SK-N-SH (cell line): ENCODE data around the gene SLC17A4. TPM values are rescaled to one million over a fixed set of nuclear protein-coding genes. Genes with fewer than 3 reads are reported as not detected.

Source experiments
- CTCF ChIA-PET: fragments of 300-600, 350-600 bp; formaldehyde crosslinking; extraction: SDS; loops from one replicate; lab custom pipeline; 2021; lab: Yijun Ruan, JAX
- POLR2A ChIA-PET: fragments of 350-600 bp; sonication (Branson Sonifier 250); formaldehyde crosslinking; extraction: SDS; loops from one replicate; lab custom pipeline; 2020; ENCODE audit warnings: antibody characterized with exemption, inconsistent platforms; lab: Yijun Ruan, JAX
- DNase-seq: peaks from one replicate; pipeline ENCODE4 v3.0.0; 2012
- H2AFZ ChIP-seq: fragments of 200-600 bp; sonication (generic); 2 replicates; pipeline ENCODE4 v1.8.1; 2016; ENCODE audit warnings: antibody characterized with exemption, mild to moderate bottlenecking, low read depth
- H3F3A ChIP-seq: fragments of 200-600 bp; sonication (generic); replicated peaks from 2 replicates; pipeline ENCODE3; 2016; ENCODE audit warnings: antibody characterized with exemption, mild to moderate bottlenecking; ENCODE audit not compliant: insufficient read depth
- H3K27ac ChIP-seq, 2 experiments: fragments of 200-500 bp in 1 of 2; fragments of 200-600 bp in 1 of 2; sonication (Bioruptor generic) in 1 of 2; sonication (generic), shearing (Covaris generic) in 1 of 2; 2 replicates each; pipeline versions ENCODE4 v1.5.1 to v1.6.1; 2014 to 2016; ENCODE audit warnings: low read depth in 2 of 2, inconsistent platforms in 1 of 2, low read length in 1 of 2, mild to moderate bottlenecking in 1 of 2, mixed read lengths in 1 of 2
- H3K27me3 ChIP-seq: fragments of 200-600 bp; sonication (generic), shearing (Covaris generic); 2 replicates; pipeline ENCODE4 v1.6.1; 2016; ENCODE audit warnings: mixed run types; ENCODE audit not compliant: insufficient read depth
- H3K36me3 ChIP-seq, 2 experiments: fragments of 200-500 bp in 1 of 2; fragments of 200-600 bp in 1 of 2; sonication (Bioruptor generic) in 1 of 2; sonication (generic) in 1 of 2; replicated peaks in 1 of 2; 2 replicates each; pipeline versions ENCODE3 to v1.5.1; 2014 to 2016; ENCODE audit warnings: low read length in 1 of 2, mild to moderate bottlenecking in 1 of 2; ENCODE audit not compliant: insufficient read depth in 2 of 2, control insufficient read depth in 1 of 2
- H3K4me1 ChIP-seq, 2 experiments: fragments of 200-500 bp in 1 of 2; fragments of 200-600 bp in 1 of 2; sonication (Bioruptor generic) in 1 of 2; sonication (generic), shearing (Covaris generic) in 1 of 2; 2 replicates each; pipeline versions ENCODE4 v1.5.1 to v1.6.1; 2014 to 2016; ENCODE audit warnings: low read depth in 1 of 2, low read length in 1 of 2, mixed run types in 1 of 2; ENCODE audit not compliant: insufficient read depth in 2 of 2, control insufficient read depth in 1 of 2
- H3K4me2 ChIP-seq: fragments of 200-600 bp; sonication (generic), shearing (Covaris generic); 2 replicates; pipeline ENCODE4 v1.6.1; 2017; ENCODE audit warnings: mixed run types
- H3K4me3 ChIP-seq, 2 experiments: fragments of 200-500 bp in 1 of 2; fragments of 200-600 bp in 1 of 2; sonication (Bioruptor generic) in 1 of 2; sonication (generic), shearing (Covaris generic) in 1 of 2; 2 replicates each; pipeline versions ENCODE4 v1.5.1 to v1.8.1; 2014 to 2016; ENCODE audit warnings: low read depth in 2 of 2, inconsistent platforms in 1 of 2, low read length in 1 of 2, mild to moderate bottlenecking in 1 of 2, mixed read lengths in 1 of 2, moderate library complexity in 1 of 2
- H3K79me2 ChIP-seq: fragments of 200-600 bp; sonication (generic); 2 replicates; pipeline ENCODE4 v1.8.1; 2017; ENCODE audit warnings: mild to moderate bottlenecking; ENCODE audit not compliant: insufficient read depth
- H3K9ac ChIP-seq: fragments of 200-600 bp; sonication (generic); 2 replicates; pipeline ENCODE4 v1.6.1; 2017; ENCODE audit warnings: mixed run types
- H3K9me2 ChIP-seq: fragments of 200-600 bp; sonication (generic); 2 replicates; pipeline ENCODE4 v1.6.1; 2017; ENCODE audit warnings: mixed run types
- H3K9me3 ChIP-seq: fragments of 200-600 bp; sonication (generic); 2 replicates; pipeline ENCODE4 v1.6.1; 2017; ENCODE audit warnings: mixed run types, mild to moderate bottlenecking, moderate library complexity
- H4K20me1 ChIP-seq: fragments of 200-600 bp; sonication (generic); 2 replicates; pipeline ENCODE4 v1.6.1; 2017; ENCODE audit warnings: mild to moderate bottlenecking, mixed run types; ENCODE audit not compliant: insufficient read depth
- CTCF ChIP-seq: fragments of 200-600 bp; sonication (generic); IDR thresholded peaks from 2 replicates; pipeline ENCODE4 v1.6.1; 2017; ENCODE audit warnings: antibody characterized with exemption, mild to moderate bottlenecking, moderate library complexity
- EP300 ChIP-seq, 2 experiments: IDR thresholded peaks; 2 replicates each; pipeline versions ENCODE4 v1.4.0 to v1.6.1; 2012; ENCODE audit warnings: borderline replicate concordance in 1 of 2, low read depth in 1 of 2, low read length in 1 of 2
- FOSL2 ChIP-seq: IDR thresholded peaks from 2 replicates; pipeline ENCODE4 v1.4.0; 2012; ENCODE audit warnings: low read depth, mild to moderate bottlenecking, moderate library complexity, borderline replicate concordance
- FOXM1 ChIP-seq: IDR thresholded peaks from 2 replicates; pipeline ENCODE4 v1.4.0; 2012; ENCODE audit warnings: low read depth, mild to moderate bottlenecking
- MXI1 ChIP-seq: IDR thresholded peaks from 2 replicates; pipeline ENCODE4 v1.6.1; 2012; ENCODE audit warnings: mild to moderate bottlenecking, low read depth, low read length, improper control_type of control experiment
- POLR2AphosphoS5 ChIP-seq: IDR thresholded peaks from 2 replicates; pipeline ENCODE4 v1.6.1; 2012; ENCODE audit warnings: low read depth, low read length
- RCOR1 ChIP-seq: fragments of 150-350 bp; IDR thresholded peaks from 2 replicates; pipeline ENCODE4 v1.6.1; 2017; ENCODE audit warnings: antibody characterized with exemption, low read length
- SIN3A ChIP-seq: IDR thresholded peaks from 2 replicates; pipeline ENCODE4 v1.6.1; 2012; ENCODE audit warnings: low read depth, mild to moderate bottlenecking, low read length, moderate library complexity, borderline replicate concordance
- TEAD4 ChIP-seq: IDR thresholded peaks from 2 replicates; pipeline ENCODE4 v1.4.0; 2012; ENCODE audit warnings: mild to moderate bottlenecking, borderline replicate concordance; ENCODE audit not compliant: insufficient read depth
- USF2 ChIP-seq: fragments of 150-350 bp; IDR thresholded peaks from 2 replicates; pipeline ENCODE4 v1.6.1; 2017; ENCODE audit warnings: antibody characterized with exemption, low read length, low read depth, borderline replicate concordance
- WGBS: methylation state at CpG from one replicate; pipeline ENCODE4 v1.1.6; 2017; ENCODE audit warnings: low lambda C conversion rate; 5-methylcytosine and 5-hydroxymethylcytosine counted together
- polyA plus RNA-seq, 3 experiments: library from polyadenylated mRNA; depleted of rRNA; stranded (reverse); fragments of >200 nt; gene quantifications; 2 replicates each; pipeline ENCODE4 v1.2.3, GENCODE V29; 2012
- TF ChIP-seq, protein P1 (sequence below): IDR thresholded peaks from 2 replicates; pipeline ENCODE4 v1.6.1; 2012; ENCODE audit warnings: mild to moderate bottlenecking, low read depth, low read length, moderate library complexity

Gene SLC17A4
- polyA plus RNA-seq, 1 of the 3 experiments (the other 2 are of a cell fraction), result not detected

DNA sequence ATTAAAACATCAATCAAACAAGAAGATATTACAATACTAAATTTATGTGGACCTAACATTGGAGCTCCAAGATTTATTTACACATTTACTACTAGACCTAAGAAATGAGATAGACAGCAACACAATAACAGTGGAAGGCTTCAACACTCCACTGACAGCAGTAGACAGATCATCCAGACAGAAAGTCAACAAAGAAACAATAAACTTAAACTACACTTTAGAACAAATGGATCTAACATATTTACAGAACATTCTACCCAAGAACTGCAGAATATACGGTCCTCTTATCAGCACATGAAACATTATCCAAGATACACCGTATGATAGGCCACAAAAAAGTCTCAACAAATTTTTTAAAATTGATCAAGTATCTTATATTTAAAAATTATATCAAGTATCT, 50.3 kb downstream of the SLC17A4 start:
- H3F3A ChIP-seq, result no peaks in the 10 kb centered on the region
- no peaks in the 10 kb centered on the region for H3K9me3 ChIP-seq
- DNase-seq, result no peak
- H2AFZ ChIP-seq, result no peak overlapping the region
- no peaks in the 10 kb centered on the region for H4K20me1 ChIP-seq
- WGBS, result 52% methylated on average over 2 of the region's 2 CpGs
- TF ChIP-seq EP300 (IDR thresholded peaks at IDR 0.05; ENCODE audit: borderline replicate concordance in 1 of 2, low read depth in 1 of 2, low read length in 1 of 2) (no peak), TEAD4 (no peak), RCOR1 (no peak), USF2 (no peak), MXI1 (no peak), CTCF (no peak), POLR2AphosphoS5 (no peak), FOSL2 (no peak), SIN3A (no peak), FOXM1 (no peak)
- TF ChIP-seq, protein P1, sequence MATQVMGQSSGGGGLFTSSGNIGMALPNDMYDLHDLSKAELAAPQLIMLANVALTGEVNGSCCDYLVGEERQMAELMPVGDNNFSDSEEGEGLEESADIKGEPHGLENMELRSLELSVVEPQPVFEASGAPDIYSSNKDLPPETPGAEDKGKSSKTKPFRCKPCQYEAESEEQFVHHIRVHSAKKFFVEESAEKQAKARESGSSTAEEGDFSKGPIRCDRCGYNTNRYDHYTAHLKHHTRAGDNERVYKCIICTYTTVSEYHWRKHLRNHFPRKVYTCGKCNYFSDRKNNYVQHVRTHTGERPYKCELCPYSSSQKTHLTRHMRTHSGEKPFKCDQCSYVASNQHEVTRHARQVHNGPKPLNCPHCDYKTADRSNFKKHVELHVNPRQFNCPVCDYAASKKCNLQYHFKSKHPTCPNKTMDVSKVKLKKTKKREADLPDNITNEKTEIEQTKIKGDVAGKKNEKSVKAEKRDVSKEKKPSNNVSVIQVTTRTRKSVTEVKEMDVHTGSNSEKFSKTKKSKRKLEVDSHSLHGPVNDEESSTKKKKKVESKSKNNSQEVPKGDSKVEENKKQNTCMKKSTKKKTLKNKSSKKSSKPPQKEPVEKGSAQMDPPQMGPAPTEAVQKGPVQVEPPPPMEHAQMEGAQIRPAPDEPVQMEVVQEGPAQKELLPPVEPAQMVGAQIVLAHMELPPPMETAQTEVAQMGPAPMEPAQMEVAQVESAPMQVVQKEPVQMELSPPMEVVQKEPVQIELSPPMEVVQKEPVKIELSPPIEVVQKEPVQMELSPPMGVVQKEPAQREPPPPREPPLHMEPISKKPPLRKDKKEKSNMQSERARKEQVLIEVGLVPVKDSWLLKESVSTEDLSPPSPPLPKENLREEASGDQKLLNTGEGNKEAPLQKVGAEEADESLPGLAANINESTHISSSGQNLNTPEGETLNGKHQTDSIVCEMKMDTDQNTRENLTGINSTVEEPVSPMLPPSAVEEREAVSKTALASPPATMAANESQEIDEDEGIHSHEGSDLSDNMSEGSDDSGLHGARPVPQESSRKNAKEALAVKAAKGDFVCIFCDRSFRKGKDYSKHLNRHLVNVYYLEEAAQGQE, result no peak
- H3K27me3 ChIP-seq, result no peaks in the 10 kb centered on the region
- no peak overlapping the region for H3K9ac ChIP-seq
- H3K36me3 ChIP-seq, result no peaks in the 10 kb centered on the region
- ChIA-PET POLR2A (no interaction called here), CTCF (interaction anchor here (1.5 kb wide), 2 partner anchors 12 to 16 kb away, joined by 3 read pairs; no protein-coding TSS in a partner anchor)
- no peaks in the 10 kb centered on the region for H3K79me2 ChIP-seq
- no peaks in the 10 kb centered on the region for H3K4me1 ChIP-seq
- no peak overlapping the region for H3K4me3 ChIP-seq
- no peak overlapping the region for H3K27ac ChIP-seq
- H3K9me2 ChIP-seq, result no peaks in the 10 kb centered on the region
- H3K4me2 ChIP-seq, result no peak overlapping the region
